Measurements from ENCODE around the gene APLF. TPM values are rescaled to one million over a fixed set of nuclear protein-coding genes. Genes with fewer than 3 reads are reported as not detected.

APLF gene
- total and polyA plus RNA-seq, 2 of the 8 experiments (the other 6 are each of a cell fraction or from before 2014, with no cell fraction given), result 4.4 to 7.3 TPM

GRCh38 chr2:68579689-68580088 is 112.3 kb downstream of the APLF start:
- H3K4me3 ChIP-seq (ENCODE audit: extremely low read depth in 1 of 4, insufficient read depth in 2 of 4, low read depth in 3 of 4, low read length in 4 of 4), result no peak overlapping the region
- H3K4ac ChIP-seq (replicated peaks; ENCODE audit: insufficient read length, low read depth, low read length), result no peak overlapping the region
- no peak overlapping the region for H2BK15ac ChIP-seq (ENCODE audit: low read length)
- no peaks in the 10 kb centered on the region for H3K79me1 ChIP-seq (ENCODE audit: low read depth, low read length)
- H4K91ac ChIP-seq (replicated peaks; ENCODE audit: insufficient read length, low read length), result no peak overlapping the region
- ChIA-PET CTCF (ENCODE audit: partially characterized antibody) (interaction anchor here (1.4 kb wide), 1 partner anchor 16 kb away, joined by 5 read pairs; no protein-coding TSS in a partner anchor), POLR2A (ENCODE audit: partially characterized antibody) (no interaction called here)
- H3K79me2 ChIP-seq (ENCODE audit: control insufficient read depth in 1 of 2, insufficient read depth in 2 of 2, low read length in 2 of 2), result no peaks in the 10 kb centered on the region
- 94% methylated on average over 3 of the region's 3 CpGs; no CpG with 5 or more reads in 1 of the 2 experiments for WGBS, 2 experiments (ENCODE audit: extremely low coverage in 1 of 2, insufficient coverage in 1 of 2, insufficient read length in 1 of 2, insufficient replicate concordance in 2 of 2, low coverage in 1 of 2, low lambda C conversion rate in 2 of 2, missing lambda C conversion rate in 1 of 2)
- no peak overlapping the region for H2BK20ac ChIP-seq (ENCODE audit: low read length)
- H3K9ac ChIP-seq (replicated peaks in 1 of 4; ENCODE audit: extremely low read depth in 1 of 4, low read depth in 3 of 4, low read length in 3 of 4), result no peak overlapping the region
- H3K14ac ChIP-seq (ENCODE audit: insufficient read length), result no peak overlapping the region
- H4K5ac ChIP-seq (ENCODE audit: insufficient read length, low read depth, low read length), result no peak overlapping the region
- H3K4me2 ChIP-seq (ENCODE audit: insufficient read depth in 1 of 2, low read depth in 2 of 2, low read length in 2 of 2), result no peak overlapping the region
- H3K27me3 ChIP-seq (replicated peaks in 1 of 4; ENCODE audit: control insufficient read depth in 3 of 4, extremely low read depth in 1 of 4, insufficient read depth in 3 of 4, low read length in 3 of 4), result no peaks in the 10 kb centered on the region
- H3K27ac ChIP-seq (ENCODE audit: low read depth, low read length), result no peak overlapping the region
- DNase-seq (ENCODE audit: low read depth in 1 of 2, low spot score in 2 of 2) (no peak), FAIRE-seq (no peak)
- no peak overlapping the region for H2AK5ac ChIP-seq (ENCODE audit: low read depth, low read length)
- H3K23me2 ChIP-seq (ENCODE audit: low read depth, low read length), result no peaks in the 10 kb centered on the region
- no peak overlapping the region for H2BK5ac ChIP-seq (ENCODE audit: low read depth, low read length)
- H4K8ac ChIP-seq (ENCODE audit: extremely low read depth, insufficient read depth, low read length), result no peak overlapping the region
- H3K9me3 ChIP-seq (ENCODE audit: insufficient read depth in 2 of 2, low read depth in 1 of 2, low read length in 1 of 2), result no peaks in the 10 kb centered on the region
- H3K4me1 ChIP-seq (replicated peaks in 1 of 4; ENCODE audit: control insufficient read depth in 3 of 4, insufficient read depth in 4 of 4, low read length in 3 of 4), result no peaks in the 10 kb centered on the region
- no peaks in the 10 kb centered on the region for H3K36me3 ChIP-seq (ENCODE audit: control insufficient read depth in 2 of 4, insufficient read depth in 4 of 4, low read length in 3 of 4)
- no peak overlapping the region for H3K18ac ChIP-seq (ENCODE audit: extremely low read depth, low read length)
- H4K20me1 ChIP-seq (replicated peaks in 1 of 2; ENCODE audit: control insufficient read depth in 1 of 2, insufficient read depth in 2 of 2, low read length in 2 of 2), result no peaks in the 10 kb centered on the region
- H3K56ac ChIP-seq (replicated peaks; ENCODE audit: insufficient read length, low read depth, low read length), result no peak overlapping the region
- H3K23ac ChIP-seq (ENCODE audit: insufficient read length), result no peak overlapping the region
- H2AFZ ChIP-seq (ENCODE audit: low read length), result no peak overlapping the region
- H2BK12ac ChIP-seq (ENCODE audit: low read depth, low read length), result no peak overlapping the region
- no peak overlapping the region for H2BK120ac ChIP-seq (replicated peaks; ENCODE audit: low read depth, low read length)
- TF ChIP-seq JUN (IDR thresholded peaks at IDR 0.05; ENCODE audit: low read depth, low read length) (no peak), SRF (IDR thresholded peaks at IDR 0.05; ENCODE audit: low read depth, low read length) (no peak), EZH2 (IDR thresholded peaks at IDR 0.05; ENCODE audit: low read depth, low read length, severe bottlenecking) (no peak), ZNF274 (IDR thresholded peaks at IDR 0.05; ENCODE audit: borderline replicate concordance, extremely low read depth, low read length) (no peak), BCL11A (IDR thresholded peaks at IDR 0.05; ENCODE audit: low read depth in 2 of 2, low read length in 2 of 2) (no peak), CBX8 (IDR thresholded peaks at IDR 0.05; ENCODE audit: borderline replicate concordance, low read depth, low read length) (no peak), JUND (IDR thresholded peaks at IDR 0.05; ENCODE audit: low read length) (no peak), HDAC2 (IDR thresholded peaks at IDR 0.05; ENCODE audit: borderline replicate concordance in 1 of 2, low read depth in 2 of 2, low read length in 2 of 2) (no peak), CHD2 (IDR thresholded peaks at IDR 0.05; ENCODE audit: low read length) (no peak), ASH2L (IDR thresholded peaks at IDR 0.05; ENCODE audit: low read length) (no peak), SAP30 (IDR thresholded peaks at IDR 0.05; ENCODE audit: insufficient read depth, insufficient replicate concordance, low read length) (no peak), CEBPB (IDR thresholded peaks at IDR 0.05; ENCODE audit: low read depth, low read length) (no peak), KDM4A (IDR thresholded peaks at IDR 0.05; ENCODE audit: low read depth, low read length, severe bottlenecking) (no peak)
- TF ChIP-seq, protein P1, sequence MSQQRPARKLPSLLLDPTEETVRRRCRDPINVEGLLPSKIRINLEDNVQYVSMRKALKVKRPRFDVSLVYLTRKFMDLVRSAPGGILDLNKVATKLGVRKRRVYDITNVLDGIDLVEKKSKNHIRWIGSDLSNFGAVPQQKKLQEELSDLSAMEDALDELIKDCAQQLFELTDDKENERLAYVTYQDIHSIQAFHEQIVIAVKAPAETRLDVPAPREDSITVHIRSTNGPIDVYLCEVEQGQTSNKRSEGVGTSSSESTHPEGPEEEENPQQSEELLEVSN (IDR thresholded peaks at IDR 0.05), result no peak
